ENCODE data around the gene ZNF256. TPM values are rescaled to one million over a fixed set of nuclear protein-coding genes. Genes with fewer than 3 reads are reported as not detected.
A peak's percentile ranks its signal among the peaks of the same experiment; 100 is the strongest.

The ZNF256 gene
- total and polyA plus RNA-seq, 9 of the 15 experiments (the other 6 are each of a cell fraction or from before 2014, with no cell fraction given) = 0.07 to 0.36 (median 0.21) TPM; not detected in 1

DNA sequence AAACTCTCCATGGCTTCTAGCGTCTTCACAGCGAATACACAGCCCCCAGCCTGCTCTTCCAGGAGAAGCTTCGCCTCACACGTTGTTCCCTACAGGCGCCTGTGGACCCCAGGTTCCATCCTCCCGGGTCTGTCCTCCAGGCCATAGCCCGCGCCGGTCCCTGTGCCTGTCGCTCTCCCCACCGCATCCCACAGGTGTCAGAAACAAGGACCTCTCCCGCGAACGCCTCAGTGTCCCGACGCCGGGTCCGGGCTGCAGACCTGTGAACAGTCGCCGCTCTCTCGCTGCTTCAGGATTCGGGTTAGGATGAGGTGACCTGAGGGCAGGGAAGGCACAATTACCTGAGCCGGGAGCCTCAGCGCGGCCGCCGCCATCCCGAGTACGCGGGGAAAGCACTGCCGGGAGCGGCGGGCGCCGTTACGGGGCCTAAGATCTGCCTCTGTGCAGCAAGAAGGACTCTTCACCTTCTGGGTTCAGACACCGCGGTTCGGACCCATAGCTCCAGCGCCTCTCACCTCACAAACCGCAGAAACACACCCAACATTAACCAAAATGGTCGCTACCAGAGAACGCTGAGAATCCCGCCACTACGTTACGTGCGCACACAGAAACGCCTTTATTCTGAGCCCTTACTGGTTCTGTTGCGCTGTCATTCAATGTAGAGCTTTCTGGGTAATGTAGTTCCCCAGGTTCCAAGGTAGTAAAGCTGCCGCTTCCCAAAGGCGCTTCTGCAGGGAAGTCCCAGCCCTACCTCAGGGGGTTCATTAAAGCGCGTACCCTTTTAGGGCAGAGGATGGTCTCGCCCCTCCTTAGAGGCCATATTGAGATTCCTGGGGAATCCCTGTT lies 12.5 kb downstream of the ZNF256 start, which contains the start of gene ZNF418 (continued):
- TF ChIP-seq, protein P1, sequence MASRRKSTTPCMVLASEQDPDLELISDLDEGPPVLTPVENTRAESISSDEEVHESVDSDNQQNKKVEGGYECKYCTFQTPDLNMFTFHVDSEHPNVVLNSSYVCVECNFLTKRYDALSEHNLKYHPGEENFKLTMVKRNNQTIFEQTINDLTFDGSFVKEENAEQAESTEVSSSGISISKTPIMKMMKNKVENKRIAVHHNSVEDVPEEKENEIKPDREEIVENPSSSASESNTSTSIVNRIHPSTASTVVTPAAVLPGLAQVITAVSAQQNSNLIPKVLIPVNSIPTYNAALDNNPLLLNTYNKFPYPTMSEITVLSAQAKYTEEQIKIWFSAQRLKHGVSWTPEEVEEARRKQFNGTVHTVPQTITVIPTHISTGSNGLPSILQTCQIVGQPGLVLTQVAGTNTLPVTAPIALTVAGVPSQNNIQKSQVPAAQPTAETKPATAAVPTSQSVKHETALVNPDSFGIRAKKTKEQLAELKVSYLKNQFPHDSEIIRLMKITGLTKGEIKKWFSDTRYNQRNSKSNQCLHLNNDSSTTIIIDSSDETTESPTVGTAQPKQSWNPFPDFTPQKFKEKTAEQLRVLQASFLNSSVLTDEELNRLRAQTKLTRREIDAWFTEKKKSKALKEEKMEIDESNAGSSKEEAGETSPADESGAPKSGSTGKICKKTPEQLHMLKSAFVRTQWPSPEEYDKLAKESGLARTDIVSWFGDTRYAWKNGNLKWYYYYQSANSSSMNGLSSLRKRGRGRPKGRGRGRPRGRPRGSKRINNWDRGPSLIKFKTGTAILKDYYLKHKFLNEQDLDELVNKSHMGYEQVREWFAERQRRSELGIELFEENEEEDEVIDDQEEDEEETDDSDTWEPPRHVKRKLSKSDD (conservative IDR thresholded peaks at IDR 0.05; ENCODE audit: low read length) = no peak
- TF ChIP-seq HDAC2 (IDR thresholded peaks at IDR 0.05) = no peak
- TF ChIP-seq HEY1 (CRISPR knock-in tag; IDR thresholded peaks at IDR 0.05; ENCODE audit: borderline replicate concordance) = no peak
- no peak for TF ChIP-seq SMAD3 (CRISPR knock-in tag; conservative IDR thresholded peaks at IDR 0.05)
- no peak for TF ChIP-seq ZNF318 (IDR thresholded peaks at IDR 0.05; ENCODE audit: borderline replicate concordance in 1 of 2, low read depth in 1 of 2)
- no peak for TF ChIP-seq ZBTB43 (CRISPR knock-in tag; IDR thresholded peaks at IDR 0.05)
- TF ChIP-seq HDAC1 (IDR thresholded peaks at IDR 0.05) = no peak
- TF ChIP-seq ZNF143 (CRISPR knock-in tag; IDR thresholded peaks at IDR 0.05) = peak; percentile 67; the same call in 1 of the 2 replicates
- no peak for TF ChIP-seq KLF13 (tag; IDR thresholded peaks at IDR 0.05; ENCODE audit: borderline replicate concordance, low read depth)

All from K562 (cell line).